PFSK-1 (cell line): ENCODE data around the gene RPS6KL1.

Experiments
- FOXP2 ChIP-seq: optimal IDR thresholded peaks from 2 replicates; pipeline ENCODE3; 2011; ENCODE audit warnings: borderline replicate concordance, control low read depth, inconsistent platforms; ENCODE audit not compliant: insufficient read depth; ENCODE audit errors: extremely low read length, extremely low read depth
- POLR2AphosphoS5 ChIP-seq: IDR thresholded peaks from 2 replicates; pipeline ENCODE4 v1.6.1; 2012; ENCODE audit warnings: low read depth, mild to moderate bottlenecking, control low read depth, low read length, moderate library complexity
- REST ChIP-seq, 2 experiments: IDR thresholded peaks; 2 replicates each; pipeline versions ENCODE4 v1.6.1 to v1.8.0; 2011 to 2012; ENCODE audit warnings: low read depth in 2 of 2, low read length in 2 of 2, control low read depth in 1 of 2, inconsistent platforms in 1 of 2, mild to moderate bottlenecking in 1 of 2, moderate library complexity in 1 of 2; ENCODE audit not compliant: insufficient read depth in 1 of 2
- SIN3A ChIP-seq: IDR thresholded peaks from 2 replicates; pipeline ENCODE4 v1.6.1; 2012; ENCODE audit warnings: mild to moderate bottlenecking, low read length, moderate library complexity, borderline replicate concordance; ENCODE audit not compliant: insufficient read depth
- TAF1 ChIP-seq: IDR thresholded peaks from 2 replicates; pipeline ENCODE4 v1.6.1; 2012; ENCODE audit warnings: low read length, control low read depth, borderline replicate concordance; ENCODE audit not compliant: insufficient read depth

The RPS6KL1 gene

GRCh38 chr14:74960736-74961135 is 37.7 kb upstream of the RPS6KL1 start:
- TF ChIP-seq FOXP2 = no peak
- TF ChIP-seq SIN3A = no peak
- no peak for TF ChIP-seq POLR2AphosphoS5
- no peak for TF ChIP-seq TAF1
- no peak for TF ChIP-seq REST (IDR thresholded peaks at IDR 0.05; ENCODE audit: insufficient read depth in 1 of 2, low read depth in 2 of 2, low read length in 2 of 2)

- TF ChIP-seq REST (IDR thresholded peaks at IDR 0.05; ENCODE audit: insufficient read depth in 1 of 2, low read depth in 2 of 2, low read length in 2 of 2) (no peak), POLR2AphosphoS5 (no peak), TAF1 (no peak), FOXP2 (no peak), SIN3A (no peak)
These were observed 36.6 kb upstream of the RPS6KL1 start for GRCh38 chr14:74959596-74960180.

- no peak for TF ChIP-seq SIN3A
- no peak for TF ChIP-seq TAF1
- no peak for TF ChIP-seq FOXP2
- TF ChIP-seq REST (IDR thresholded peaks at IDR 0.05; ENCODE audit: insufficient read depth in 1 of 2, low read depth in 2 of 2, low read length in 2 of 2) = no peak
- no peak for TF ChIP-seq POLR2AphosphoS5
These were observed 33.4 kb upstream of the RPS6KL1 start for GRCh38 chr14:74956280-74957072.

- TF ChIP-seq FOXP2 = no peak
- no peak for TF ChIP-seq POLR2AphosphoS5
- no peak for TF ChIP-seq REST (IDR thresholded peaks at IDR 0.05; ENCODE audit: insufficient read depth in 1 of 2, low read depth in 2 of 2, low read length in 2 of 2)
- no peak for TF ChIP-seq TAF1
- no peak for TF ChIP-seq SIN3A
These were observed 32.9 kb upstream of the RPS6KL1 start for GRCh38 chr14:74956027-74956279.
